Liver (tissue), 3 donors: ENCODE results near the gene FOXO1.

ENCODE experiments used
- CTCF ChIP-seq: fragments of 150-350 bp; IDR thresholded peaks from 2 replicates; pipeline ENCODE4 v1.5.1; 2017; ENCODE audit warnings: improper control_type of control experiment, low read depth, low read length; ENCODE audit not compliant: missing input control
- EGR1 ChIP-seq, 2 donors: IDR thresholded peaks; 2 replicates each; pipeline ENCODE4 v1.6.1; 2016 to 2018; ENCODE audit warnings: antibody characterized with exemption in 2 of 2, low read depth in 2 of 2
- GABPA ChIP-seq, 2 donors: IDR thresholded peaks in 1 of 2; conservative IDR thresholded peaks in 1 of 2; 2 replicates each; pipeline ENCODE4 v1.6.1; 2016; ENCODE audit warnings: antibody characterized with exemption in 2 of 2, mild to moderate bottlenecking in 1 of 2, moderate library complexity in 1 of 2
- HNF4G ChIP-seq: IDR thresholded peaks from 2 replicates; pipeline ENCODE4 v1.6.1; 2016; ENCODE audit warnings: antibody characterized with exemption
- JUND ChIP-seq, 2 donors: IDR thresholded peaks; 2 replicates each; pipeline ENCODE4 v1.6.1; 2016; ENCODE audit warnings: antibody characterized with exemption in 2 of 2
- MAX ChIP-seq: IDR thresholded peaks from 2 replicates; pipeline ENCODE4 v1.6.1; 2016; ENCODE audit warnings: antibody characterized with exemption
- REST ChIP-seq: IDR thresholded peaks from 2 replicates; pipeline ENCODE4 v1.6.1; 2016; ENCODE audit warnings: antibody characterized with exemption, mild to moderate bottlenecking
- SP1 ChIP-seq: IDR thresholded peaks from 2 replicates; pipeline ENCODE4 v1.6.1; 2018; ENCODE audit warnings: antibody characterized with exemption, mild to moderate bottlenecking
- TAF1 ChIP-seq: conservative IDR thresholded peaks from 2 replicates; pipeline ENCODE4 v1.6.1; 2016; ENCODE audit warnings: antibody characterized with exemption, mild to moderate bottlenecking
- YY1 ChIP-seq: IDR thresholded peaks from 2 replicates; pipeline ENCODE4 v1.6.1; 2016; ENCODE audit warnings: antibody characterized with exemption, mild to moderate bottlenecking
- donor health status: healthy.
- donor health status: healthy.

GRCh38 chr13:40527914-40528313, 138.5 kb downstream of the FOXO1 start:
- TF ChIP-seq CTCF = no peak
- no peak for TF ChIP-seq MAX
- TF ChIP-seq EGR1 (IDR thresholded peaks at IDR 0.05; ENCODE audit: low read depth in 2 of 2) = no peak
- no peak for TF ChIP-seq JUND (IDR thresholded peaks at IDR 0.05)
- TF ChIP-seq GABPA (IDR thresholded peaks at IDR 0.05 in 1 of 2, conservative IDR thresholded peaks at IDR 0.05 in 1 of 2) = no peak
- no peak for TF ChIP-seq REST
- no peak for TF ChIP-seq SP1
- no peak for TF ChIP-seq HNF4G
- no peak for TF ChIP-seq YY1
- no peak for TF ChIP-seq TAF1
